OCI-LY7 (cell line): ENCODE data around the gene ADPRHL1. TPM values are rescaled to one million over a fixed set of nuclear protein-coding genes. Genes with fewer than 3 reads are reported as not detected.

Experiments used
- BruUV-seq: library from RNA; stranded (reverse); fragments of 400-500 nt; replicated peaks from 2 replicates; lab custom pipeline; 2021; lab: Mats Ljungman, UMichigan
- CTCF ChIA-PET: fragments of 300-600 bp; sonication (Branson Sonifier 250); formaldehyde crosslinking; loops from one replicate; lab custom pipeline; 2022; ENCODE audit warnings: antibody characterized with exemption; ENCODE audit not compliant: unreplicated experiment; lab: Charles Lee
- POLR2A ChIA-PET: fragments of 300-600 bp; sonication (Branson Sonifier 250); formaldehyde crosslinking; loops from one replicate; lab custom pipeline; 2022; ENCODE audit warnings: antibody characterized with exemption; lab: Charles Lee
- DNase-seq: peaks from one replicate; pipeline ENCODE4 v3.0.0-alpha.2; 2015; ENCODE audit warnings: low spot score
- H2AFZ ChIP-seq: fragments of 200-600 bp; sonication (generic), shearing (Covaris generic); 2 replicates; pipeline ENCODE4 v1.6.1; 2014; ENCODE audit warnings: mild to moderate bottlenecking, antibody characterized with exemption, low read length, moderate library complexity
- H3K27ac ChIP-seq: fragments of 200-600 bp; sonication (generic); 2 replicates; pipeline ENCODE4 v1.5.1; 2014; ENCODE audit warnings: mixed run types, low read depth, mild to moderate bottlenecking, moderate library complexity, low read length, inconsistent platforms; ENCODE audit not compliant: poor library complexity, severe bottlenecking
- H3K36me3 ChIP-seq: fragments of 200-600 bp; sonication (generic); 2 replicates; pipeline ENCODE4 v1.6.1; 2014; ENCODE audit warnings: mild to moderate bottlenecking, antibody characterized with exemption, low read length, moderate library complexity, mixed read lengths; ENCODE audit not compliant: insufficient read depth
- H3K4me1 ChIP-seq: fragments of 200-600 bp; sonication (generic); 2 replicates; pipeline ENCODE4 v1.5.1; 2014; ENCODE audit warnings: mild to moderate bottlenecking, low read length; ENCODE audit not compliant: insufficient read depth, poor library complexity, severe bottlenecking
- H3K4me2 ChIP-seq: fragments of 200-600 bp; sonication (generic); 2 replicates; pipeline ENCODE4 v1.6.1; 2014; ENCODE audit warnings: mild to moderate bottlenecking, low read length
- H3K4me3 ChIP-seq: fragments of 200-600 bp; sonication (generic); 2 replicates; pipeline ENCODE4 v1.5.1; 2014; ENCODE audit warnings: mild to moderate bottlenecking, low read depth, low read length; ENCODE audit not compliant: poor library complexity, severe bottlenecking
- H3K79me2 ChIP-seq: fragments of 200-600 bp; sonication (generic); 2 replicates; pipeline ENCODE4 v1.6.1; 2016; ENCODE audit warnings: low read depth, mild to moderate bottlenecking, low read length, moderate library complexity, mixed read lengths; ENCODE audit not compliant: insufficient read depth
- H3K9me2 ChIP-seq: fragments of 200-600 bp; sonication (generic); 2 replicates; pipeline ENCODE4 v1.6.1; 2016; ENCODE audit warnings: mild to moderate bottlenecking, low read length, mixed read lengths; ENCODE audit not compliant: insufficient read depth
- H3K9me3 ChIP-seq: fragments of 200-600 bp; sonication (generic); 2 replicates; pipeline ENCODE4 v1.6.1; 2014; ENCODE audit warnings: mild to moderate bottlenecking, mixed run types, low read length, mixed read lengths
- H4K20me1 ChIP-seq: fragments of 200-600 bp; sonication (generic); 2 replicates; pipeline ENCODE4 v1.6.1; 2014; ENCODE audit warnings: mild to moderate bottlenecking, antibody characterized with exemption, low read length, moderate library complexity, mixed read lengths; ENCODE audit not compliant: insufficient read depth
- CTCF ChIP-seq: fragments of 200-600 bp; sonication (generic); conservative IDR thresholded peaks from 2 replicates; pipeline ENCODE4 v1.5.1; 2014; ENCODE audit warnings: mild to moderate bottlenecking, antibody characterized with exemption, low read length, moderate library complexity, mixed read lengths
- EZH2phosphoT487 ChIP-seq: fragments of 200-600 bp; sonication (generic); IDR thresholded peaks from 2 replicates; pipeline ENCODE4 v1.6.1; 2018; ENCODE audit warnings: low read depth, borderline replicate concordance, mild to moderate bottlenecking, mixed run types, antibody characterized with exemption, low read length, moderate library complexity, mixed read lengths
- intact Hi-C: fragments of 100-400 bp; cut with micrococcal nuclease; formaldehyde crosslinking; loops from one replicate; pipeline ENCODE4 v1.10.0; 2022; ENCODE audit not compliant: unreplicated experiment
- total RNA-seq, 2 experiments: library from RNA; depleted of rRNA in 1 of 2; stranded (reverse); fragments of >200 nt in 1 of 2; shearing (Covaris generic) in 1 of 2; gene quantifications; 2 replicates each; pipeline ENCODE4 v1.2.3, GENCODE V29; 2014 to 2022

ADPRHL1 gene
- total RNA-seq, 2 experiments from 2014 or later: 2.5 to 6.2 TPM

- intact Hi-C loops: no loop called here
- Histone ChIP-seq H3K27ac (no peak overlapping the region), H3K9me3 (no peaks in the 10 kb centered on the region), H4K20me1 (no peaks in the 10 kb centered on the region), H3K9me2 (no peaks in the 10 kb centered on the region), H3K79me2 (no peaks in the 10 kb centered on the region), H3K4me3 (no peak overlapping the region), H3K36me3 (no peaks in the 10 kb centered on the region), H3K4me1 (peaks cover 25% of the 10 kb centered on the region), H2AFZ (no peak overlapping the region), H3K4me2 (no peak overlapping the region)
- TF ChIP-seq CTCF (no peak), EZH2phosphoT487 (no peak)
- BruUV-seq: no TSS peak
- ChIA-PET POLR2A (no interaction called here), CTCF (no interaction called here)
- DNase-seq: no peak
These were observed 24.8 kb downstream of the ADPRHL1 start for GRCh38 chr13:113428469-113428865.

DNA sequence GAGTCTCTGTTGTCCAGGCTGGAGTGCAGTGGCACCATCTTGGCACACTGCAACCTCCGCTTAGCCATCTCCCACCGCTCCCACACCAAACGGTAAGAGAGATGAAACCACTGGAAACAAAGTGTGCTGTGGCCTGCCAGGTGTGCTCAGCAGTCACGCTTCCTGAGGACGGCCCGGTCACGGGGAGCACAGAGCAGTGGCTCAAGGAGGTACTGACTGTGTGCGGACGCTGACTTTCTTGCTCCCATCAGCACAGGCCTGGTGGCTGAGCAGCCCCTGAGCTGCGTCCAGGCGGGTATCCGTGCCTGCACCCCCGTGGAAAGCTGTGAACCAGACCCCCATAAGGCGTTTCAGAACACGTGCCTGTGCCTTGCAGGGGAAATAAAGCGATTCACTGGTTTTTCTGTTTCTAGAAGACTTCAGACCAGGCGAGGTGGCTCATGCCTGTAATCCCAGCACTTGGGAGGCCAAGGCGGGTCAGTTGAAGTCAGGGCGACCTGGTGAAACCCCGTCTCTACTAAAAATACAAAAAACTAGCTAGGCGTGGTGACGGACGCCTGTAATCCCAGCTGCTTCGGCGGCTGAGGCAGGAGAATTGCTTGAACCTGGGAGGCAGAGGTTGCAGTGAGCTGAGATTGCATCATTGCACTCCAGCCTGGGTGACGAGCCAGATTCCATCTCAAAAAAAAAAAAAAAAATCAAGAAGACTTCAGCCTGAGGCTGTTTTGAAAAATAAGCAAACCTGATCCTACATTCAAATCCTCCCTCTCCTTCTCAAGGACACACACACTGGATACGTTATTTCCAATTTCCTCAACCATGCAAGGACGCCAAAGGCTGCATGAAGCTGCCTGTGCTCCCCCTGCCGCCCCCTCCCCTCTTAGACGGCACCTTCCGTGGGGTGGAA, 25.5 kb downstream of the ADPRHL1 start:
- BruUV-seq: no TSS peak

More for the DNA sequence above, 25.5 kb downstream of the ADPRHL1 start:
- no peaks in the 10 kb centered on the region for H3K9me2 ChIP-seq
- ChIA-PET POLR2A (no interaction called here), CTCF (no interaction called here)
- H3K4me2 ChIP-seq: no peak overlapping the region
- no peak for TF ChIP-seq EZH2phosphoT487
- TF ChIP-seq CTCF: no peak
- no peak for DNase-seq
- H4K20me1 ChIP-seq: no peaks in the 10 kb centered on the region
- no peaks in the 10 kb centered on the region for H3K36me3 ChIP-seq
- no peaks in the 10 kb centered on the region for H3K9me3 ChIP-seq
- no peaks in the 10 kb centered on the region for H3K79me2 ChIP-seq
- H3K27ac ChIP-seq: no peak overlapping the region
- peaks cover 18% of the 10 kb centered on the region for H3K4me1 ChIP-seq
- no peak overlapping the region for H3K4me3 ChIP-seq
- intact Hi-C loops: no loop called here
- no peak overlapping the region for H2AFZ ChIP-seq
